Adrenal gland (tissue), 12 donors: ENCODE measurements around the gene PGC. TPM values are rescaled to one million over a fixed set of nuclear protein-coding genes. Genes with fewer than 3 reads are reported as not detected.

ENCODE experiments used
- DNase-seq, 7 donors: peaks; one replicate each; pipeline ENCODE4 v3.0.0-alpha.2; 2019 to 2020
- H3K27ac ChIP-seq, 5 donors: fragments of 200-600 bp; sonication (generic) in 4 of 5; 1 replicate in 3 of 5; 2 replicates in 2 of 5; pipeline versions ENCODE4 v1.5.1 to v1.8.0; 2016 to 2020; ENCODE audit warnings: mild to moderate bottlenecking in 1 of 5
- H3K27me3 ChIP-seq: fragments of 200-600 bp; 2 replicates; pipeline ENCODE4 v1.8.0; 2021
- H3K36me3 ChIP-seq, 2 donors: fragments of 200-600 bp; replicated peaks in 1 of 2; 1 replicate in 1 of 2; 2 replicates in 1 of 2; pipeline versions ENCODE4 v1.5.1 to v1.8.0; 2018 to 2022
- H3K4me1 ChIP-seq, 2 donors: fragments of 200-600 bp; replicated peaks in 1 of 2; 1 replicate in 1 of 2; 2 replicates in 1 of 2; pipeline versions ENCODE4 v1.5.1 to v1.8.0; 2018 to 2021
- H3K4me3 ChIP-seq, 4 donors: fragments of 200-600 bp; sonication (generic) in 3 of 4; one replicate each; pipeline ENCODE4 v1.5.1; 2016 to 2018
- H3K9me3 ChIP-seq, 3 donors: fragments of 200-600 bp; sonication (generic) in 1 of 3; replicated peaks in 1 of 3; 1 replicate in 2 of 3; 2 replicates in 1 of 3; pipeline versions ENCODE4 v1.5.1 to v1.8.0; 2016 to 2021
- CTCF ChIP-seq, 6 experiments: fragments of 450-650 bp in 4 of 6; fragments of 200-600 bp in 2 of 6; sonication (generic) in 1 of 6; IDR thresholded peaks; 1 replicate in 5 of 6; 2 replicates in 1 of 6; pipeline versions ENCODE4 v1.5.1 to v1.8.0; 2016 to 2021; ENCODE audit warnings: antibody characterized with exemption in 6 of 6, mild to moderate bottlenecking in 2 of 6, moderate library complexity in 1 of 6
- POLR2A ChIP-seq, 2 donors: fragments of 450-650 bp; IDR thresholded peaks; one replicate each; pipeline ENCODE4 v1.6.1; 2017; ENCODE audit warnings: antibody characterized with exemption in 2 of 2, mild to moderate bottlenecking in 2 of 2, moderate library complexity in 1 of 2
- WGBS, 4 donors: extraction: QIAGEN DNeasy Blood & Tissue Kit in 2 of 4; methylation state at CpG; one replicate each; pipeline versions ENCODE4 v1.1.5 to v1.1.7; 2013 to 2017; 5-methylcytosine and 5-hydroxymethylcytosine counted together
- intact Hi-C, 2 donors: fragments of 100-400 bp; cut with DNase I; formaldehyde crosslinking; loops; one replicate each; pipeline versions ENCODE4 v1.14.1 to v1.15.0; 2022 to 2023
- polyA plus RNA-seq, 3 donors: library from polyadenylated mRNA; stranded (reverse); fragments of 200-250 nt in 2 of 3; fragments of 350-450 nt in 1 of 3; fragmentation: Illumina TruSeq in 1 of 3; extraction: RNeasy Lipid Tissue Mini Kit (QIAGEN cat#74804) in 1 of 3; gene quantifications; one replicate each; pipeline ENCODE4 v1.2.3, GENCODE V29; 2013 to 2014
- total RNA-seq, 9 donors: library from RNA; depleted of rRNA in 4 of 9; stranded (reverse); fragments of >200 nt in 4 of 9; fragments of 120-200 nt in 1 of 9; fragmentation: NEBNext Ultra II Directional in 1 of 9; extraction: Animal tissue kit (Norgen Biotek cat#: 25700) in 1 of 9; gene quantifications; one replicate each; pipeline versions ENCODE4 v1.1.0 to v1.2.4, GENCODE V29; 2013 to 2023
- donor health status: healthy with polysubstance abuse.
- donor health status: Bipolar disorder and iron deficiency.
- donor health status: DM: yes; HTN: yes; CAD: no.
- donor health status: DM: no; HTN: no; CAD: no.
- donor health status: DM: no; HTN: no; CAD: no.
- donor health status: DM: yes; HTN: yes; CAD: no.

The PGC gene
- total and polyA plus RNA-seq, 12 donors = 0.57 to 1.6 (median 1.1) TPM; not detected in 8

GRCh38 chr6:41774841-41775240, 27.6 kb upstream of the PGC start:
- no peaks in the 10 kb centered on the region for H3K9me3 ChIP-seq
- H3K36me3 ChIP-seq = peaks cover 0 to 56% of the 10 kb centered on the region in 2 donors
- no peak for DNase-seq
- TF ChIP-seq POLR2A (IDR thresholded peaks at IDR 0.05) (no peak), CTCF (IDR thresholded peaks at IDR 0.05) (no peak)
- intact Hi-C loops = loop anchor here (5.0 to 10.0 kb wide), 3 partner anchors 70 to 170 kb away; no protein-coding TSS in a partner anchor
- H3K27me3 ChIP-seq = no peaks in the 10 kb centered on the region
- 83 to 87% (median 85%) methylated on average over 2 to 3 of the region's 3 CpGs for WGBS, 4 donors
- H3K4me3 ChIP-seq = no peak overlapping the region
- no peak overlapping the region for H3K27ac ChIP-seq
- H3K4me1 ChIP-seq = peaks cover 9% of the 10 kb centered on the region in 2 donors

GRCh38 chr6:41771058-41771983, 24.1 kb upstream of the PGC start:
- peaks cover 0 to 63% of the 10 kb centered on the region in 2 donors for H3K36me3 ChIP-seq
- H3K27me3 ChIP-seq = no peaks in the 10 kb centered on the region
- H3K27ac ChIP-seq = no peak overlapping the region
- H3K4me1 ChIP-seq = peaks cover 0 to 10% of the 10 kb centered on the region in 2 donors
- no peak overlapping the region for H3K4me3 ChIP-seq
- TF ChIP-seq CTCF (IDR thresholded peaks at IDR 0.05) = no peak
- TF ChIP-seq POLR2A (IDR thresholded peaks at IDR 0.05) = no peak
- 88 to 92% (median 91%) methylated on average over 8 to 29 of the region's 29 CpGs for WGBS, 4 donors
- H3K9me3 ChIP-seq = no peaks in the 10 kb centered on the region
- no peak for DNase-seq
- intact Hi-C loops = loop anchor here (10.0 kb wide), 2 partner anchors 67 to 167 kb away; no protein-coding TSS in a partner anchor

- Histone ChIP-seq H3K9me3 (no peaks in the 10 kb centered on the region), H3K27ac (no peak overlapping the region), H3K36me3 (peaks cover 0 to 58% of the 10 kb centered on the region in 2 donors), H3K4me1 (peaks cover 0 to 10% of the 10 kb centered on the region in 2 donors), H3K4me3 (no peak overlapping the region), H3K27me3 (no peaks in the 10 kb centered on the region)
- 92 to 97% (median 93%) methylated on average over 22 to 30 of the region's 30 CpGs for WGBS, 4 donors
- intact Hi-C loops = loop anchor here (10.0 kb wide), 2 partner anchors 66 to 166 kb away; no protein-coding TSS in a partner anchor
- TF ChIP-seq CTCF (IDR thresholded peaks at IDR 0.05) = no peak
- no peak for TF ChIP-seq POLR2A (IDR thresholded peaks at IDR 0.05)
- DNase-seq = no peak
Measured at GRCh38 chr6:41770381-41771057, 23.3 kb upstream of the PGC start.

- Histone ChIP-seq H3K27ac (no peak overlapping the region), H3K27me3 (no peaks in the 10 kb centered on the region), H3K4me1 (peaks cover 0 to 10% of the 10 kb centered on the region in 2 donors), H3K4me3 (no peak overlapping the region), H3K36me3 (peaks cover 0 to 47% of the 10 kb centered on the region in 2 donors), H3K9me3 (no peaks in the 10 kb centered on the region)
- 95 to 99% (median 96%) methylated on average over 8 of the region's 8 CpGs for WGBS, 4 donors
- intact Hi-C loops = no loop called here
- DNase-seq = no peak
- TF ChIP-seq CTCF (IDR thresholded peaks at IDR 0.05) = no peak
- TF ChIP-seq POLR2A (IDR thresholded peaks at IDR 0.05) = no peak
Measured at GRCh38 chr6:41769376-41769775, 22.2 kb upstream of the PGC start.
